SK-N-SH (cell line): ENCODE measurements around the gene BEST2. TPM values are rescaled to one million over a fixed set of nuclear protein-coding genes. Genes with fewer than 3 reads are reported as not detected.

Experiments
- CTCF ChIA-PET: fragments of 300-600, 350-600 bp; formaldehyde crosslinking; extraction: SDS; loops from one replicate; lab custom pipeline; 2021; lab: Yijun Ruan, JAX
- POLR2A ChIA-PET: fragments of 350-600 bp; sonication (Branson Sonifier 250); formaldehyde crosslinking; extraction: SDS; loops from one replicate; lab custom pipeline; 2020; ENCODE audit warnings: antibody characterized with exemption, inconsistent platforms; lab: Yijun Ruan, JAX
- DNase-seq: peaks from one replicate; pipeline ENCODE4 v3.0.0; 2012
- H2AFZ ChIP-seq: fragments of 200-600 bp; sonication (generic); 2 replicates; pipeline ENCODE4 v1.8.1; 2016; ENCODE audit warnings: antibody characterized with exemption, mild to moderate bottlenecking, low read depth
- H3F3A ChIP-seq: fragments of 200-600 bp; sonication (generic); replicated peaks from 2 replicates; pipeline ENCODE3; 2016; ENCODE audit warnings: antibody characterized with exemption, mild to moderate bottlenecking; ENCODE audit not compliant: insufficient read depth
- H3K27ac ChIP-seq, 2 experiments: fragments of 200-500 bp in 1 of 2; fragments of 200-600 bp in 1 of 2; sonication (Bioruptor generic) in 1 of 2; sonication (generic), shearing (Covaris generic) in 1 of 2; 2 replicates each; pipeline versions ENCODE4 v1.5.1 to v1.6.1; 2014 to 2016; ENCODE audit warnings: low read depth in 2 of 2, inconsistent platforms in 1 of 2, low read length in 1 of 2, mild to moderate bottlenecking in 1 of 2, mixed read lengths in 1 of 2
- H3K27me3 ChIP-seq: fragments of 200-600 bp; sonication (generic), shearing (Covaris generic); 2 replicates; pipeline ENCODE4 v1.6.1; 2016; ENCODE audit warnings: mixed run types; ENCODE audit not compliant: insufficient read depth
- H3K36me3 ChIP-seq, 2 experiments: fragments of 200-500 bp in 1 of 2; fragments of 200-600 bp in 1 of 2; sonication (Bioruptor generic) in 1 of 2; sonication (generic) in 1 of 2; replicated peaks in 1 of 2; 2 replicates each; pipeline versions ENCODE3 to v1.5.1; 2014 to 2016; ENCODE audit warnings: low read length in 1 of 2, mild to moderate bottlenecking in 1 of 2; ENCODE audit not compliant: insufficient read depth in 2 of 2, control insufficient read depth in 1 of 2
- H3K4me1 ChIP-seq, 2 experiments: fragments of 200-500 bp in 1 of 2; fragments of 200-600 bp in 1 of 2; sonication (Bioruptor generic) in 1 of 2; sonication (generic), shearing (Covaris generic) in 1 of 2; 2 replicates each; pipeline versions ENCODE4 v1.5.1 to v1.6.1; 2014 to 2016; ENCODE audit warnings: low read depth in 1 of 2, low read length in 1 of 2, mixed run types in 1 of 2; ENCODE audit not compliant: insufficient read depth in 2 of 2, control insufficient read depth in 1 of 2
- H3K4me2 ChIP-seq: fragments of 200-600 bp; sonication (generic), shearing (Covaris generic); 2 replicates; pipeline ENCODE4 v1.6.1; 2017; ENCODE audit warnings: mixed run types
- H3K4me3 ChIP-seq, 2 experiments: fragments of 200-500 bp in 1 of 2; fragments of 200-600 bp in 1 of 2; sonication (Bioruptor generic) in 1 of 2; sonication (generic), shearing (Covaris generic) in 1 of 2; 2 replicates each; pipeline versions ENCODE4 v1.5.1 to v1.8.1; 2014 to 2016; ENCODE audit warnings: low read depth in 2 of 2, inconsistent platforms in 1 of 2, low read length in 1 of 2, mild to moderate bottlenecking in 1 of 2, mixed read lengths in 1 of 2, moderate library complexity in 1 of 2
- H3K79me2 ChIP-seq: fragments of 200-600 bp; sonication (generic); 2 replicates; pipeline ENCODE4 v1.8.1; 2017; ENCODE audit warnings: mild to moderate bottlenecking; ENCODE audit not compliant: insufficient read depth
- H3K9ac ChIP-seq: fragments of 200-600 bp; sonication (generic); 2 replicates; pipeline ENCODE4 v1.6.1; 2017; ENCODE audit warnings: mixed run types
- H3K9me2 ChIP-seq: fragments of 200-600 bp; sonication (generic); 2 replicates; pipeline ENCODE4 v1.6.1; 2017; ENCODE audit warnings: mixed run types
- H3K9me3 ChIP-seq: fragments of 200-600 bp; sonication (generic); 2 replicates; pipeline ENCODE4 v1.6.1; 2017; ENCODE audit warnings: mixed run types, mild to moderate bottlenecking, moderate library complexity
- H4K20me1 ChIP-seq: fragments of 200-600 bp; sonication (generic); 2 replicates; pipeline ENCODE4 v1.6.1; 2017; ENCODE audit warnings: mild to moderate bottlenecking, mixed run types; ENCODE audit not compliant: insufficient read depth
- CHD2 ChIP-seq: fragments of 150-350 bp; IDR thresholded peaks from 2 replicates; pipeline ENCODE4 v1.6.1; 2018; ENCODE audit warnings: low read length; ENCODE audit not compliant: partially characterized antibody
- ELF1 ChIP-seq: IDR thresholded peaks from 2 replicates; pipeline ENCODE4 v1.4.0; 2012
- EP300 ChIP-seq, 2 experiments: IDR thresholded peaks; 2 replicates each; pipeline versions ENCODE4 v1.4.0 to v1.6.1; 2012; ENCODE audit warnings: borderline replicate concordance in 1 of 2, low read depth in 1 of 2, low read length in 1 of 2
- FOSL2 ChIP-seq: IDR thresholded peaks from 2 replicates; pipeline ENCODE4 v1.4.0; 2012; ENCODE audit warnings: low read depth, mild to moderate bottlenecking, moderate library complexity, borderline replicate concordance
- FOXJ3 ChIP-seq: sonication (generic); formaldehyde crosslinking; IDR thresholded peaks from 2 replicates; pipeline ENCODE4 v1.5.1; 2020; ENCODE audit warnings: mild to moderate bottlenecking, missing genetic modification reagents
- GABPA ChIP-seq: IDR thresholded peaks from 2 replicates; pipeline ENCODE4 v1.4.0; 2012; ENCODE audit warnings: low read depth, mild to moderate bottlenecking
- JUND ChIP-seq: IDR thresholded peaks from 2 replicates; pipeline ENCODE4 v1.4.0; 2012
- MXI1 ChIP-seq: IDR thresholded peaks from 2 replicates; pipeline ENCODE4 v1.6.1; 2012; ENCODE audit warnings: mild to moderate bottlenecking, low read depth, low read length, improper control_type of control experiment
- NFIC ChIP-seq: IDR thresholded peaks from 2 replicates; pipeline ENCODE4 v1.4.0; 2012; ENCODE audit warnings: borderline replicate concordance
- NRF1 ChIP-seq: IDR thresholded peaks from 2 replicates; pipeline ENCODE4 v1.6.1; 2012; ENCODE audit warnings: low read depth, mild to moderate bottlenecking, low read length
- POLR2AphosphoS5 ChIP-seq: IDR thresholded peaks from 2 replicates; pipeline ENCODE4 v1.6.1; 2012; ENCODE audit warnings: low read depth, low read length
- RAD21 ChIP-seq: IDR thresholded peaks from 2 replicates; pipeline ENCODE4 v1.6.1; 2012; ENCODE audit warnings: mild to moderate bottlenecking, low read length
- RCOR1 ChIP-seq: fragments of 150-350 bp; IDR thresholded peaks from 2 replicates; pipeline ENCODE4 v1.6.1; 2017; ENCODE audit warnings: antibody characterized with exemption, low read length
- REST ChIP-seq: IDR thresholded peaks from 2 replicates; pipeline ENCODE4 v1.6.1; 2012; ENCODE audit warnings: mild to moderate bottlenecking, low read depth, low read length, moderate library complexity
- RFX5 ChIP-seq: IDR thresholded peaks from 2 replicates; pipeline ENCODE4 v1.6.1; 2012; ENCODE audit warnings: mild to moderate bottlenecking, improper control_type of control experiment, low read length
- SIN3A ChIP-seq: IDR thresholded peaks from 2 replicates; pipeline ENCODE4 v1.6.1; 2012; ENCODE audit warnings: low read depth, mild to moderate bottlenecking, low read length, moderate library complexity, borderline replicate concordance
- TAF1 ChIP-seq: IDR thresholded peaks from 2 replicates; pipeline ENCODE4 v1.6.1; 2012; ENCODE audit warnings: low read depth, mild to moderate bottlenecking, low read length, moderate library complexity, borderline replicate concordance
- TCF12 ChIP-seq: IDR thresholded peaks from 2 replicates; pipeline ENCODE4 v1.4.0; 2012
- TEAD4 ChIP-seq: IDR thresholded peaks from 2 replicates; pipeline ENCODE4 v1.4.0; 2012; ENCODE audit warnings: mild to moderate bottlenecking, borderline replicate concordance; ENCODE audit not compliant: insufficient read depth
- USF1 ChIP-seq: IDR thresholded peaks from 2 replicates; pipeline ENCODE4 v1.4.0; 2012; ENCODE audit warnings: low read depth, borderline replicate concordance
- WGBS: methylation state at CpG from one replicate; pipeline ENCODE4 v1.1.6; 2017; ENCODE audit warnings: low lambda C conversion rate; 5-methylcytosine and 5-hydroxymethylcytosine counted together
- polyA plus RNA-seq, 3 experiments: library from polyadenylated mRNA; depleted of rRNA; stranded (reverse); fragments of >200 nt; gene quantifications; 2 replicates each; pipeline ENCODE4 v1.2.3, GENCODE V29; 2012
- TF ChIP-seq, protein P1 (sequence below): IDR thresholded peaks from 2 replicates; pipeline ENCODE4; 2012
- TF ChIP-seq, protein P2 (sequence below): IDR thresholded peaks from 2 replicates; pipeline ENCODE4 v1.4.0; 2012; ENCODE audit warnings: low read depth
- TF ChIP-seq, protein P3 (sequence below): fragments of 150-350 bp; IDR thresholded peaks from 2 replicates; pipeline ENCODE4 v1.6.1; 2017; ENCODE audit warnings: antibody characterized with exemption, low read length, low read depth, borderline replicate concordance

Gene BEST2
- polyA plus RNA-seq, 1 of the 3 experiments (the other 2 are of a cell fraction): not detected

DNA sequence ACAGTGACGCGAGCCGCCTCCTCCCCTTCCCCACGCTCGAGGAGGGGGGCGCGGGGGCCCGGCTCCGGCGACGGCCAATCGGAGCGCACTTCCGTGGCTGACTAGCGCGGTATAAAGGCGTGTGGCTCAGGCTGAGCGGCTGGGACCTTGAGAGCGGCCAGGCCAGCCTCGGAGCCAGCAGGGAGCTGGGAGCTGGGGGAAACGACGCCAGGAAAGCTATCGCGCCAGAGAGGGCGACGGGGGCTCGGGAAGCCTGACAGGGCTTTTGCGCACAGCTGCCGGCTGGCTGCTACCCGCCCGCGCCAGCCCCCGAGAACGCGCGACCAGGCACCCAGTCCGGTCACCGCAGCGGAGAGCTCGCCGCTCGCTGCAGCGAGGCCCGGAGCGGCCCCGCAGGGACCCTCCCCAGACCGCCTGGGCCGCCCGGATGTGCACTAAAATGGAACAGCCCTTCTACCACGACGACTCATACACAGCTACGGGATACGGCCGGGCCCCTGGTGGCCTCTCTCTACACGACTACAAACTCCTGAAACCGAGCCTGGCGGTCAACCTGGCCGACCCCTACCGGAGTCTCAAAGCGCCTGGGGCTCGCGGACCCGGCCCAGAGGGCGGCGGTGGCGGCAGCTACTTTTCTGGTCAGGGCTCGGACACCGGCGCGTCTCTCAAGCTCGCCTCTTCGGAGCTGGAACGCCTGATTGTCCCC lies 39.9 kb downstream of the BEST2 start, which contains the start of gene JUNB:
Gene JUNB, plus strand, starts transcription at position 142 of the 706 bp plus-strand sequence. Its CDS starts 286 bp downstream, at position 428.
- Histone ChIP-seq H3K36me3 (peaks cover 0 to 6% of the 10 kb centered on the region in 2 experiments), H3K9ac (peak within 1 kb of the TSS; percentile 95), H4K20me1 (peaks cover 17% of the 10 kb centered on the region), H3K4me2 (peak within 1 kb of the TSS; percentile 88), H3K9me3 (no peaks in the 10 kb centered on the region), H3K79me2 (peaks cover 20% of the 10 kb centered on the region), H3K9me2 (no peaks in the 10 kb centered on the region), H3K27me3 (no peaks in the 10 kb centered on the region), H3F3A (peaks cover 46% of the 10 kb centered on the region), H3K4me3 (peak within 1 kb of the TSS; percentile 80 to 88), H2AFZ (peak within 1 kb of the TSS; percentile 63; the same call in 1 of the 2 replicates), H3K27ac (peak within 1 kb of the TSS; percentile 96 to 97), H3K4me1 (peaks cover 32 to 45% of the 10 kb centered on the region in 2 experiments)
- CTCF ChIA-PET: interaction anchor here (0.7 to 17.1 kb wide), 9 partner anchors 10 to 174 kb away, joined by 3 to 447 read pairs (median 5); partner anchors contain the start of genes HOOK2, PRDX2, RNASEH2A and THSD8
- DNase-seq: peak; percentile 91
- TF ChIP-seq CHD2: peak; percentile 77
- TF ChIP-seq TEAD4: no peak
- peak; percentile 97 for TF ChIP-seq MXI1
- TF ChIP-seq NRF1: no peak
- TF ChIP-seq SIN3A: peak; percentile 98
- peak; percentile 50; the same call in 1 of the 2 replicates for TF ChIP-seq TCF12
- no peak for TF ChIP-seq USF1
- TF ChIP-seq, protein P1, sequence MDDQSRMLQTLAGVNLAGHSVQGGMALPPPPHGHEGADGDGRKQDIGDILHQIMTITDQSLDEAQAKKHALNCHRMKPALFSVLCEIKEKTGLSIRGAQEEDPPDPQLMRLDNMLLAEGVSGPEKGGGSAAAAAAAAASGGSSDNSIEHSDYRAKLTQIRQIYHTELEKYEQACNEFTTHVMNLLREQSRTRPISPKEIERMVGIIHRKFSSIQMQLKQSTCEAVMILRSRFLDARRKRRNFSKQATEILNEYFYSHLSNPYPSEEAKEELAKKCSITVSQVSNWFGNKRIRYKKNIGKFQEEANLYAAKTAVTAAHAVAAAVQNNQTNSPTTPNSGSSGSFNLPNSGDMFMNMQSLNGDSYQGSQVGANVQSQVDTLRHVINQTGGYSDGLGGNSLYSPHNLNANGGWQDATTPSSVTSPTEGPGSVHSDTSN: peak; percentile 45
- TF ChIP-seq FOXJ3 (CRISPR knock-in tag): peak; percentile 85
- TF ChIP-seq FOSL2: peak; percentile 34; the same call in 1 of the 2 replicates
- TF ChIP-seq POLR2AphosphoS5: peak; percentile 100
- peak; percentile 57 for TF ChIP-seq GABPA
- peak; percentile 20; the same call in 1 of the 2 replicates for TF ChIP-seq RAD21
- TF ChIP-seq ELF1: peak; percentile 93
- no peak; the same call in 1 of the 2 replicates for TF ChIP-seq JUND
- peak in 1 of 2 experiments; percentile 39; a peak in 1 of 4 replicates for TF ChIP-seq EP300 (IDR thresholded peaks at IDR 0.05; ENCODE audit: borderline replicate concordance in 1 of 2, low read depth in 1 of 2, low read length in 1 of 2)
- TF ChIP-seq REST: peak; percentile 75
- TF ChIP-seq, protein P2, sequence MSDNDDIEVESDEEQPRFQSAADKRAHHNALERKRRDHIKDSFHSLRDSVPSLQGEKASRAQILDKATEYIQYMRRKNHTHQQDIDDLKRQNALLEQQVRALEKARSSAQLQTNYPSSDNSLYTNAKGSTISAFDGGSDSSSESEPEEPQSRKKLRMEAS: peak; percentile 99
- peak; percentile 52; the same call in 1 of the 2 replicates for TF ChIP-seq RFX5
- TF ChIP-seq NFIC: 0 out of 2 replicates have a peak, but pooled peaks have one; percentile 50
- TF ChIP-seq, protein P3, sequence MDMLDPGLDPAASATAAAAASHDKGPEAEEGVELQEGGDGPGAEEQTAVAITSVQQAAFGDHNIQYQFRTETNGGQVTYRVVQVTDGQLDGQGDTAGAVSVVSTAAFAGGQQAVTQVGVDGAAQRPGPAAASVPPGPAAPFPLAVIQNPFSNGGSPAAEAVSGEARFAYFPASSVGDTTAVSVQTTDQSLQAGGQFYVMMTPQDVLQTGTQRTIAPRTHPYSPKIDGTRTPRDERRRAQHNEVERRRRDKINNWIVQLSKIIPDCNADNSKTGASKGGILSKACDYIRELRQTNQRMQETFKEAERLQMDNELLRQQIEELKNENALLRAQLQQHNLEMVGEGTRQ: no peak
- peak; percentile 62 for TF ChIP-seq RCOR1
- peak; percentile 99 for TF ChIP-seq TAF1
- POLR2A ChIA-PET: interaction anchor here (0.6 to 4.4 kb wide), 22 partner anchors 8 to 1420 kb away, joined by 3 to 88 read pairs (median 4); partner anchors contain the start of genes GCDH, GET3, PRDX2 and RNASEH2A
- 0% methylated on average over 16 of the region's 73 CpGs for WGBS
